Measurements from ENCODE around the gene CNKSR3.

CNKSR3 gene

DNA sequence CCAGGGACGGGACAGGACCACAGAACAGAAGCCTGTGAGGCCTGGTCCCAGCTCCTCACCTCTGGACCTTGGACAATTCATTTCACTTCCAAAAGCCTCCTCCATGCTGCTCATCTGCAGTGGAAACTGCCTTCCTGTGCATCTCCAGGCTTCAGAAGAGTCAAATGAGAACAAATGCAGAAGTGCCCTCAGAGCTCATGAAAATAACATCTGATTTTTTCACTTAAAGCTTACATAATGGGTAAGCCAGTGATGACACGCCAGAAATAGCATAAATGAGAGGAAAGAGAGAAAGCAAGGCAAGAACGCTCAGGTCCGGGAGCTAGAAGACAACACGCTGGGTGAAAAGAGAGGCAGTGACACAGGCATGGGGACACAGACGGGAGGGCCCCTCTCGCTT lies 7.9 kb downstream of the CNKSR3 start:
- TF ChIP-seq, protein P1, sequence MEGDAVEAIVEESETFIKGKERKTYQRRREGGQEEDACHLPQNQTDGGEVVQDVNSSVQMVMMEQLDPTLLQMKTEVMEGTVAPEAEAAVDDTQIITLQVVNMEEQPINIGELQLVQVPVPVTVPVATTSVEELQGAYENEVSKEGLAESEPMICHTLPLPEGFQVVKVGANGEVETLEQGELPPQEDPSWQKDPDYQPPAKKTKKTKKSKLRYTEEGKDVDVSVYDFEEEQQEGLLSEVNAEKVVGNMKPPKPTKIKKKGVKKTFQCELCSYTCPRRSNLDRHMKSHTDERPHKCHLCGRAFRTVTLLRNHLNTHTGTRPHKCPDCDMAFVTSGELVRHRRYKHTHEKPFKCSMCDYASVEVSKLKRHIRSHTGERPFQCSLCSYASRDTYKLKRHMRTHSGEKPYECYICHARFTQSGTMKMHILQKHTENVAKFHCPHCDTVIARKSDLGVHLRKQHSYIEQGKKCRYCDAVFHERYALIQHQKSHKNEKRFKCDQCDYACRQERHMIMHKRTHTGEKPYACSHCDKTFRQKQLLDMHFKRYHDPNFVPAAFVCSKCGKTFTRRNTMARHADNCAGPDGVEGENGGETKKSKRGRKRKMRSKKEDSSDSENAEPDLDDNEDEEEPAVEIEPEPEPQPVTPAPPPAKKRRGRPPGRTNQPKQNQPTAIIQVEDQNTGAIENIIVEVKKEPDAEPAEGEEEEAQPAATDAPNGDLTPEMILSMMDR (conservative IDR thresholded peaks at IDR 0.05; ENCODE audit: low read depth, low read length): no peak
- Histone ChIP-seq H3K79me2 (ENCODE audit: insufficient read depth, low read depth) (no peaks in the 10 kb centered on the region), H2AFZ (ENCODE audit: low read depth) (no peak overlapping the region), H3K36me3 (ENCODE audit: insufficient read depth) (no peaks in the 10 kb centered on the region), H3K4me3 (IDR thresholded peaks at IDR 0.05; ENCODE audit: insufficient read depth, low read depth, low read length) (no peak overlapping the region), H3K27me3 (ENCODE audit: insufficient read depth, low read depth) (no peaks in the 10 kb centered on the region), H3K4me2 (no peak overlapping the region), H3K27ac (no peak overlapping the region), H3K4me1 (ENCODE audit: low read depth, poor library complexity, severe bottlenecking) (no peaks in the 10 kb centered on the region), H4K20me1 (ENCODE audit: insufficient read depth) (no peaks in the 10 kb centered on the region), H3K9ac (no peak overlapping the region)

DNA sequence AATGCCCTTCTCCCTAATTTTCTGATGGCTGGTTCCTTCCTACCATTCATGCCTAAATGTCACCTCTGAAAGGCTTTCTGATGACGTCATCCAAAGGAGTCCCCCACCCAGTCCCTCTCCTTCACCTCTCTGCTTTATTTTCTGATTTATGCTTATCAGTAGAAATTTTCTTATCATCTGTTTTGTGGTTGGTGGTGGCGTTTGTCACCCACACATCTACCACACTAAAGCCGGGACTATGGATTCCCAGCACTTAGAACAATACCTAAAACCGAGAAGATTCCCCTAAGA lies 9.0 kb downstream of the CNKSR3 start:
- no peaks in the 10 kb centered on the region for H4K20me1 ChIP-seq (ENCODE audit: insufficient read depth)
- H3K4me2 ChIP-seq: no peak overlapping the region
- no peak overlapping the region for H3K27ac ChIP-seq
- H3K27me3 ChIP-seq (ENCODE audit: insufficient read depth, low read depth): no peaks in the 10 kb centered on the region
- H3K4me1 ChIP-seq (ENCODE audit: low read depth, poor library complexity, severe bottlenecking): no peaks in the 10 kb centered on the region
- no peaks in the 10 kb centered on the region for H3K79me2 ChIP-seq (ENCODE audit: insufficient read depth, low read depth)
- H2AFZ ChIP-seq (ENCODE audit: low read depth): no peak overlapping the region
- H3K4me3 ChIP-seq (IDR thresholded peaks at IDR 0.05; ENCODE audit: insufficient read depth, low read depth, low read length): no peak overlapping the region
- TF ChIP-seq, protein P1 (conservative IDR thresholded peaks at IDR 0.05; ENCODE audit: low read depth, low read length): no peak
- no peaks in the 10 kb centered on the region for H3K36me3 ChIP-seq (ENCODE audit: insufficient read depth)
- H3K9ac ChIP-seq: no peak overlapping the region

DNA sequence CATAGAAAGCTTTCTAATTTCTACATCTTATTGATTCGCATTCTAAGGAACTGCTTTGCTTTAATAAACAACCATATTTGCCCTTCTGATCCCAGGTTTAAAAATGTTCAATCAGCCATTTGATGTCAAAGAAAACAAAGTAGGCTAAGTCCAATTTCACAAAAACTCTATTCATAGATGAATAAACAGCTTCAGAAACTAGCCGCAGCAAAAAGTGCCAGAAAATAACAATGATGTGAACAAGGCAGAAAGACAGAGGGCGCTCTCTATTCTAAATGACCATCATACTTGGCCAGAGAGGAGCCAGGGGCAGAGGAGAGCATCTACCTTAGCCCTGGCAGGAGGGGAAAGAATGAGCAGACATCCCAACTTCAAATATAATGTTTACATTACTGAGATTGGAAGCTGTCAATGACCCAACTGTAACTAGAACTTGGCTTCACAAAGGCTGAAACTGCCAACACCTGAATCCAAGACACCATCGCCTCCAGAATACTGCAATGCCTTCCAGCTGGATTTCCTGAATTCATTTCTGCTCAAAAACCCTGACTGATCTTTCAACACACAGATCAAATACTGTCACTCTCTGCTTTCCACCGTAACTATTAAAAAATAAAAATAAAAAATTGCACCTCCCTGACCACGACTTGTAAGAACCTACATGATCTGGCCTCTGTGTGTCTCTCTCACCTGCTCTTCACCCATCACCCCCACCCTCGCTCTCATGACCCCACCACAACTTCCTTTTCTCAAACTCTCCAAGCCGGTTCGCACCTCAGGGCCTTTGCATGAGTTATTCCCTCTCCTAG lies 9.5 kb downstream of the CNKSR3 start:
- Histone ChIP-seq H3K4me2 (no peak overlapping the region), H3K4me3 (IDR thresholded peaks at IDR 0.05; ENCODE audit: insufficient read depth, low read depth, low read length) (no peak overlapping the region), H3K36me3 (ENCODE audit: insufficient read depth) (no peaks in the 10 kb centered on the region), H3K27ac (no peak overlapping the region), H3K79me2 (ENCODE audit: insufficient read depth, low read depth) (no peaks in the 10 kb centered on the region), H3K9ac (no peak overlapping the region), H4K20me1 (ENCODE audit: insufficient read depth) (no peaks in the 10 kb centered on the region), H3K27me3 (ENCODE audit: insufficient read depth, low read depth) (no peaks in the 10 kb centered on the region), H3K4me1 (ENCODE audit: low read depth, poor library complexity, severe bottlenecking) (no peaks in the 10 kb centered on the region), H2AFZ (ENCODE audit: low read depth) (no peak overlapping the region)
- TF ChIP-seq, protein P1 (conservative IDR thresholded peaks at IDR 0.05; ENCODE audit: low read depth, low read length): no peak

DNA sequence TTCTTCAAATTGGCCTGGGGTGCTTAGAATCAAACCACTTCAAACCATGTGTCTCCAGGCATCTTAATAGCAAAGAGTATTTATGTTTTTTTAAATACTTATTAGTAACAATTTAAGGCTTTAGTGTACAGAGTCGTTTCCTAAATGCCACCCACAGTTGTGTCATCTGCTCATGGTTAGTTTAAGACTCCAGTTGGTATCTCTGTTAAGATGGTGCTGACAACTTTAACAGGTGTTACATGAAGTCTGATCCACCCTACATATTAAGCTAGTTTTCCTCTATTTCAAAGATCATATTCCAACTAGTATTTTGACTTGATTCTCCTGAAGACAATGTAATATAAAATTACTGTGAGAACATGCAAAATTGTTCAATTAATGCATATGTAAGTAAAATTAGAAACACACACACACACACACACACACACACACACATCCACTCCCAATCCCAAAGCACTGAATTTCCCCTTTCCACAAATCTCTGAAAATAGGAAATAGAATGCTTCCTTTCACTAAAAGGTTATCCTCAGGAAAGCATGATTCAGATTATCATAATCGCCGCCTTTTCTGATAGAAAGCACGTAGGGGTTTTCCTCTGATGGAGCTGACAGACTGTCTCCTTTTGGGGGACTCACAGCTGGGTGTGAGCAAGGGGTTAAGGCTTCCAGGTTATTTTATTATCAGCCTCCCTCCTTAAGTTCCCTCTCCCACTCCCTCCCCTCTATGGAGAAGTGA lies 10.5 kb downstream of the CNKSR3 start:
- H3K4me2 ChIP-seq: no peak overlapping the region
- no peaks in the 10 kb centered on the region for H3K4me1 ChIP-seq (ENCODE audit: low read depth, poor library complexity, severe bottlenecking)
- no peak overlapping the region for H3K9ac ChIP-seq
- TF ChIP-seq, protein P1 (conservative IDR thresholded peaks at IDR 0.05; ENCODE audit: low read depth, low read length): no peak
- H3K4me3 ChIP-seq (IDR thresholded peaks at IDR 0.05; ENCODE audit: insufficient read depth, low read depth, low read length): no peak overlapping the region
- H3K27me3 ChIP-seq (ENCODE audit: insufficient read depth, low read depth): no peaks in the 10 kb centered on the region
- no peak overlapping the region for H3K27ac ChIP-seq
- H4K20me1 ChIP-seq (ENCODE audit: insufficient read depth): no peaks in the 10 kb centered on the region
- no peaks in the 10 kb centered on the region for H3K79me2 ChIP-seq (ENCODE audit: insufficient read depth, low read depth)
- no peaks in the 10 kb centered on the region for H3K36me3 ChIP-seq (ENCODE audit: insufficient read depth)
- no peak overlapping the region for H2AFZ ChIP-seq (ENCODE audit: low read depth)

All from KMS-11 (cell line).